RPMI8226 (cell line): ENCODE results near the gene ACBD6.

ENCODE experiments used
- DNase-seq: peaks from one replicate; pipeline ENCODE4 v3.0.0-alpha.2; 2015

ACBD6 gene

DNA sequence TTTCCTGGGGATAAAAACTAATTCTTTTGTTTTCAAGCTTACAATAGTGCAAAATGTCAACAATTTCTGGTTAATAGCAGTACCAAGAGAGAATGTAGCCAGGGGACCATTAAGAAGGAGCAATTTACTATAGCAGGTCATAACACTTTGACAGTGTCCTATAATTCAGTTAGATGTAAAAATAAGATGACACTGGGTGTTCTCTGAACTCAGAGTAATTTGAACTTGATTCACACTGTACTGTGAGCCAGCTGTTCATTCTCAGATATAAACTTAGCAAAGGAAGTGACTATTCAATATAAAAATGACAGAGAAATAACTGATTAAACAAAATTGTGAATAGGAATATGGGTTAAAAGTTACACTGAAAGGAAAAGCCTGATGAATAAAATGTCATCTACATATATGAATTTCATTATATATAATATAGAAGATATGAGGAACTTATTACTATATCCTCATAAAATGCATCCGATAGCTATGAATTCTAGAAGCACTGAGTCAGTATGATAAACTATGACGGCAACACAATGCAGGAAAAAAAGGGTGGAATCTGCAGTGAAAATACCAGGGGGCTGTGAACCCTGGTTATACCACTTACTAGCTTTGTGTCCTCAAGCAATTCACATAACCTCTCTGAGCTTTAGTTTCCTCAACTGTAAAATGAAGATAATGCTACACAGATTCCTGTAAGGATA, 135.9 kb downstream of the ACBD6 start:
- no peak for DNase-seq

DNA sequence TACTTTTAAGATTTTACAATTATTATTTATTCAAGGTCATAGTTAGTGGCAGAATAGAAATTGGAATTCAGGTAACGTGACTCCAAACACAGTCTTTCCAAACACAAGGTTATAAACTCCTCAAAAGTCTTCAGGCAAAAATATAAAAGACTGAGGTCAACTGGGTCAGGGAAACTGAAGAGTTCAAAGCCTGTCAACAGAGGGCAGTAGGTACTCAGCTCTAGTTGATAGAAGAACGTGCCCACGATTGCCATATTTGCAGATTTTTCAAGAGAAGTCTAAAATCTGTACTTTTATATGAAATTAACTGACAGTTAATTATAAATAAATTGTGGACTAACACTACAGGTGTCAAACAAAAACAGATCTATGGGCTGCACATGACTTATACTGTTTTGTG, 137.3 kb downstream of the ACBD6 start:
- no peak for DNase-seq

DNA sequence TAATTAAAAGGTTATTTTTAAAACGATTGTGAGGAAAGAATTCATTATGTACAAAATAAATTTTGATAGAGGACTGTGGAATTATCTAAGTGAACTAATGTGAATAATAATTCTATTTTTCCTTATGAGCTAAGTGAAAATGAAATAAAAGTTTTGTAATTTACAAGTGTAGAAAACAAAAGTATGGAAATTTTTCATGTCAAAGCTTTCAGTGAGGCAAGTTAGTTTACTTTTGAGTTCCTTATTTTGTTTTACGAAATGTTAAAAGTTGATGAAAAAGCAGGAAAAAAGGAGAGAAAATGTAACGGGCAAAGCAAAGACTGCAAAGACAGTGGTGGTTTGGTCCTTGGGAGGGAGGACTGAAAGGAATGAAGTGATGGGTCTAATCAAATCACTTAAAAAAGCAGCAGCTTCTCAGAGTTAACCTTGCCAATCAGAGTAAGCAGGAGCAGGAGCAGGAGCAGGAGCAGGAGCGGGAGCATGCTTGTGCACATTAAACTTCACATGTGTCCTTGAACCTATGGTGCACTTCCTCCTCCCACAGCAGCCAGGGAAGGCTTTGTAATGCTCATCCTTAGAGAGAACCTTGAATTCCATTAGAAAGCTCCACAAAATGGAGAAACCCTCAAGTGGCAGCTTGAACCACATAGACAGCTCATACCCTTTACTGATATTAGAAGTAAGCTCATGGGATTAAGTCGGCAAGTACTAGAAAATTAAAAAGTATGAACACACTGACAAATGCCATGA, 139.0 kb downstream of the ACBD6 start:
- no peak for DNase-seq

DNA sequence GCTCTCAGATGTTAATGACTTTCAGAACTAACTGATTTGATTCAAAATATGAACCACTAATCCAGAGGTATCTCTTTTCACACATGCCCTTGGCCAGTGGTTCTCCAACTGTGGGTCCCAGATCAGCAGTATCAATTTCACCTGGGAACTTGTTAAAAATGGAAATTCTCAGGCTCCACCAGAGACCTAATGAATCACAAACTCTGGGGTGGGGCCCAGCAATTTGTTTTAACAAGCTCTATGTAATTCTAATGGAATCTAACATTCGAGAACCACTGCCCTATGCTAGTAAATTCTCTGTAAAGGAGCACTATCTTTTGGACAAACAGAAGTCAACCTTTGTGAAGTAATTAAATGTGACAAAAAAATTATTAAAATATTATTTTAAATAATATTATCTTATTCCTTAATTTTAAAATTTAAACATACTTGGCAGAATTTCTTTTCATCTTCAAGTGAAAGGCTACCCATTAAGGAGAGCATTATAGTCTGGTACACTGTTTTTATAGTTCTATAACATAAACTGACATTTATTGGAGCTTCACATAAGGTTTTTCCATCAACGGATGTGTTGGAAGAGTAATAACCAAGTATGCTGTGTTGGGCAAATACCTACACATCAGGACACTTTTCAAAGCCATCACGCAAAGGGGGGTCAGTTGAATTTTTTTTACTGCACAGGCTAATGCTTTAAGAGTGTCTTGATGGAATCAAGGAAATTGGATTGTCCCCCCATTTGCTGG, 141.9 kb downstream of the ACBD6 start:
- DNase-seq = no peak

DNA sequence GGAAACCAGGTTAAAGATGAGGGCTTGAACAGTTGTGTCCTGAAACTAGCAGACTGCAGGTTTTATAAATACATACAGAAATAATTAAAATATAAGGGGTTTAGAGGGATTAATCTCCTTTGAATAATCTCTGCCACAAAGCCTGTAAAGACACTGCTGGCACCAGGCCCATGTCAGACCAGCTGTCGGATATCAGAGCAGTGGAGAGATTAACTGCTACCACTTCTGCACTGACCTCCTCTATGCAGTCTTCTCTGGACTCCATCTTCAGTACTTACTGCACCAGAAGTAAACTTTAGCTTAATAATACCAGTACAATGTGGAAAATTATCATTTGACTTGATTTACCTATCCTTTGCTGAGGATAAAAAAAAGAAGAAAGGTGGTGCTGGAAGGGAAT, 143.7 kb downstream of the ACBD6 start:
- DNase-seq = no peak

DNA sequence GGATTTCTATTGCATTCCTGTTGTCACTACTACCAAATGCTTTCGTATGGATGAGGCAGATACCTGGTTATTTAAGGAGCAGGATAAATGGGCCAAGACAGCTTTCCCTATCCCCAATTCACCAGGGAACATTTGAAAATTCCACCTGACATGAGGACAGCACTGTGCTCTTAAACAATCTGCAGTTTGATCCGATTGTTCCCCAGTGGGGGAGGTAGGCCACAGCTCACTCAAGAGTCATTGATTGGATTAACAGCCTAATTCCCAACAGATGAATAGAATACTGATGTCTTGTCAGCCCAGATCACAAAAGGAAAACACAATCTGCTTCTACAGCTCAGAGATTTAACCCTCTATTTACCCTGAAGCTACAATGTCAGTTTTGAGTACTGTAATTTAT, 148.4 kb downstream of the ACBD6 start:
- DNase-seq = no peak

DNA sequence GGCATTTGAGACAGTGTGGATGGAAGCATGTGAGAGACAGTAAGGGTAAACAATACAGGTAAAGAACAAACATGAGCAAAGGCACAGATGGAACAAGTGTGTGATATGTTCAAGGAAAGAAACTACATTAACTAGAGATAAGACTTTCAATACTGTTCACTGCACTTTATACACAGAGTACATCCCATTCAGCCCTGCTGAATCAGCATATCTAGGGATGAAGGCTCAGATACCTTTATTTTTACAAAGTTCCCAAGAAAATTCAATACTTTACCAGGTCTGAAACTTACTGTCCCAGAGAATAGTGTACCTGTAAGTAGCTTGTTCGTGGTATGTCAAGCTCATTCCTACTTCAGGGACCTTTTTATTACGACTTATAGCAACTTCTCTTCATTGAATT, 149.8 kb downstream of the ACBD6 start:
- no peak for DNase-seq

DNA sequence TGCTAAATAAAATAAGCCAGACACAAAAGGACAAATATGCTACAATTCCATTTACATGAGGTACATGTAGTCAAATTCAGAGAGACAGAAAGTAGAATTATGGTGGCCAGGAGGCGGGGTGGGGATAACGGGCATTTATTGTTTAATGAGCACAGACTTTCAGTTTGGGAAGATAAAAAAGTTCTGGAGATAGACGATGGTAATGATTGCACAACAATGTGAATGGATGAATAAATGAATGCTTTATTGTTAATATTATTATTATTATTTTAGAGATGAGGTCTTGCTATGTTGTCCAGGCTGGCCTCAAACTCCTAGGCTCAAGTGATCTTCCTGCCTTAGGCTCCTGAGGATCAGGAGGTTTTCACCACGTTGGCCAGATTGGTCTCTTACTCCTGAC, 150.4 kb downstream of the ACBD6 start:
- no peak for DNase-seq

DNA sequence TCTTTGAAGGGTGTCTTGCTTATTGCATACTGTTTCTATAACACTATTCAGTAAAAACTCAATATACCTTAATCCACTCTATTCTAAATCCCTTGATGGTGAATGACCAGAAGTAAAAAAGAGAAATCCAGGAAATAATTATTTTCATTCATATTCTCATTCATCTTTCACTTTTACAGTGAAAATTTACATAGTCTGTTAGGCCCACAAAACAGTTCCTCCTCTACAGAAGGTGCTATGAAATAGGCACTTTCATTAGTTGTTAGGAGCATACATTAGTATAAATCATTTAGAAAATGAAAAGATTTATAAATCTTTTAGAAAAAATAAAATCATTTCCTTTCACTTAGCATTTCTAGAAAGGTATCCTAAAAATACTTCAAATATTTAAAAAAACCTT, 157.2 kb downstream of the ACBD6 start:
- no peak for DNase-seq

DNA sequence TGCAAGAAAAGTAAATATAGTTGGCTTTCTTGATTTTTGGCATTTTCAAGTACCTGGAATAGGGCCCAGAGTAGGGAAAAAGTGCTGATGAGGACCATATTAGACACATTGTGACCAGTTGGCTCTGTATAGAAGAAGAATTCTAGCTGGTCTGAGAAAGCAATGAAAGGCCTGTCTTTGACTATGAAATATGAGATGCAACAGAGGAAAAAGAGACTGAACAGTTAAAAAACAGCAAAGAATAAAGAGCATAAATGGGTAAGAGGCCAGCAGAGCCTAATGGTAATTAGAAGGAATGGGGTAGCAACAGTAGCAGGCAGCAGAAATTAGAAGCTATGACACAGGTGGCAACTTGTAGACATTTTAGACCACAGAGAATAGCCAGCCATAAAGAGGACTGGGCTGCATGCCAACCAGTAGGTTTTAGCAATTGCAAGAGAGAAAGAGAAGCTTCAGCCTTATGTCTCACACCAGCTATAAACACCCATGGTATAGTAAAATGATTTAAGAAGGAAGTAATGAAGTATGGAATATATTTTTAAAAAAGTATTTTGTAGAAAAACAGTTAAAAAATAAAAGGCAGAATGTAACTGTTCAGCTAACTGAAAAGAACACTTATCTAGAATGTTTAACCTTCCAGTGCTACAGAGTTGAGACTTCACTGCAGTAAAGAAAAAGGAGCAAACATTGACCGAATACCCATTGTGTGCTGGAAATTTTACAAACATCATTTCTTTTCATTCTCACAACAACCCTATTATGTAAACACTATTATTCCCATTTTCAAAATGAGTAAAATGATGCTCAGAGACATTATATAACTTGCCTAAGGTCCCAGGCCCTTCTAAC, 158.2 kb downstream of the ACBD6 start:
- peak; percentile 97 for DNase-seq

DNA sequence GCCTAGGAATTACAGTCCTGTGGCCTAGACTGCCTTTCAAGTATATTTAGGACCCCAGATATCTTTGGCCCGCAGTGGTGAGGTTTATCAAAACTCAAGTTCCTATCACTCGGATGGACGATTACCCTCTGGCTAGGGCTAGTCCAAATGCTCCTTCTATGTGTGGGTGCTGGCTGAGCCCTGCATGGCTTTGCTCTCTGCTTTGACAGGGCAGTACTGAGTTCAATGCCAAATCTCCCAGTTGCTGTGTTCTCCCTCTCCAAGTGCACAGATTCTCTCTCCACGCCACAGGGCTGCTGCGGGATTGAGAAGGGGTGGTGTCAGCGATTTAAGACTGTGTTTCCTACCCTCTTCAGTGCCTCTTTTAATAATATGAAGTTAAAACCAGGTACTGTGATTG, 175.3 kb downstream of the ACBD6 start:
- DNase-seq = no peak

DNA sequence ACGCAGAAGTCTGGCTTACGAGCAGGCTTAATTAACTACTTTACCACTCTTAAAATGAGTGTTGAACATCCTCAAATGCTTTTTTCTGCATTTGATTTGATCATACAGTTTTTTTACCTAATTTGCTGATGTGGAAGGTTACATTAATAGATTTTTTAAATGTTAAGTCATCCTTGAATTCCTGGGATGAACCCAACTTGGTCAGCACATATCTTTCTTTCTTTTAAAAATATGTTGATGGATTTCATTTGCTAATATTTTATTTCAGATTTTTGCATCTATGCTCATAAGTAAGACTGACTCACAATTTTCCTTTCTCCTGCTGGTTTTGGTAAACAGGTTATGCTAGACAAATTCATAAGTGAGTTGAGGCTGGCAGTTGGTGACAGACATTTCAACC, 189.5 kb downstream of the ACBD6 start:
- no peak for DNase-seq

DNA sequence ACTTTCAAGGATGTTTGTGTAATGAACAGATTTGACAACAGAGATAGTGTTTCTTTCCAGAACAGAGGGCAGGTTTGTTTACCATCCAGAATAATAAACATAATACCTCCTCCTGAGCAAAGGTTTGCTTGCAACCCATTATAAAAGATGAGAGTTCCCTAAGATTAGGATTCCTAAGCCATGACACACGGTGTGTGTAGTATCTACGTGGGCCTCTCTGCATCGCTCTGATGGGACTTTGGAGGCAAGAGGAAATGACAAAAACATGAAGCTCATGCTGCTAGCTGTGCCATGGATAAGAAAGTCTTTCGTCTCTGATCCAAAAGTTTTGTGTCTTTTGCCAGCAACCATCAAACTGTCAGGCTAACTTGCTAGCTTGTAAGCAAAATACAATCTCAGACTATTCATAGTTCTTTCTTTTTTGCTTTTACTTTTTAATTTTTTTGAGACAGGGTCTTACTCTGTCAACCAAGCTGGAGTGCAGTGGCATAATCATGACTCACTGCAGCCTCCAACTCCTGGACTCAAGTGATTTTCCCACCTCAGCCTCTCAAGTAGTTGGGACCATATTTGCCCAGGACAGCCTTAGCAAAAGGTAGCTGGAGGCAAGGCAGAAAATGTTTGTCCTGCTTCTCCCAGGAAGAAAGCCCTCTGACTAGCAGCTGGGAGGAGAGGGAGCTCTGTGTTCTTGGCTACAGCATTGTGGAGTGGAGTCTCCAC, 191.2 kb downstream of the ACBD6 start:
- no peak for DNase-seq

DNA sequence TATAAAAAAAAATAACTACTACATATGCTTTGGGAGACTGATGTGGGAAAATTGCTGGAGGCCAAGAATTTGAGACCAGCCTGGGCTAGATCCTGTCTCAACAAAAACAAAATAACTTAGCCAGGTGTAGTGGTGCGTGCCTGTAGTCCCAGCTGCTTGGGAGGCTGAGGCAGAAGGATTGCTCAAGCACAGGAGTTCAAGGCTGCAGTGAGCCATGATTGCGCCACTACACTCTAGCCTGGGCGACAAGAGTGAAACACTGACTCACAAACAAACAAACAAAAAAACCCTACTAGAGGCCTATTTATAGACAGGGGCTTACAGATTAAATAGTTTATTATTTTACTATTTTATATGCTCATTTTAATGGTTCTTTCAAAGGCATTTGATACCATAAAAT, 192.3 kb downstream of the ACBD6 start:
- no peak for DNase-seq

DNA sequence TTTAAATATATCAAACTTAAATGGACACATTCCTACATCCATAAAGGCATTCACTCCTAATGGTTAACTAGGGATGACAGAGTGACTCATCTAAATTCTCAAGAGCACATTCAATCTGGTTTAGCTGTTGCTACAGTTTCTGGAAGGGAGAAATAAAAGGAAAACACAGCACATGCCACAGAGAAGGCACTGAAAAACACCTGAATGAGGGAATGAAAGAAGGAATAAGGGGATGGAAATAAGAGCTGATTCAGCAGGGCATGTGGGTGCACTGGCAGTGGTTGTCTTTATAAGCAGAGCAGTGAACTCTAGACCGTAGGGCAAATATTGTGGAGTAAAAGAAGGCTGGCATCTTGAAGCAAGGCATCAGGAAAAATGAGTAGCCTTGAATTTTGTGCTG, 193.0 kb downstream of the ACBD6 start:
- no peak for DNase-seq

DNA sequence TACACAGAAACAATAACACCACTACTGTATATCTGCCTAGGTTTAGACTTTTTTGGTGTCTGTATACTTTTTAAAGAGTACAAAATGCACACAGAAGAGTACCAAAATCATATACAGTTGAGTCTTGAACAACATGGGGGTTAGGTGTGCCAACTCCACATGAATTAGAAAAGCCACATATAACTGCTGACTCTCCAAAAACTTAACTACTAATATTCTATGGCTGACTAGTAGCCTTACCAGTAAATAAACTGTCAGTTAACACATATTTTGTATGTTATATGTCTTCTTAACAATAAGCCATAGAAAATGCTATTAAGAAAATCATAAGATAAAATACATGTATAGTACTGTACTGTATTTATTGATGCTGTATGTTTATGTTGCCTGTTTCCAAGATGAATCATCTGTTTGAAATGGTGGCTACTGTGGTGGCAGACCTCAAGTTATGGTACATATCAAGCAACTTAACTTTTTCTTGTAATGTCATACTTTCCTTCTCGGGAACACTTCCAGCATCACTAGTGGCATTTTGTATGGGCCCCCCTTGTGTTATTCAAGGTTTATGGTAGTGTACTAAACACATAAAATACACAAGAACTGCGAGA, 201.1 kb downstream of the ACBD6 start:
- no peak for DNase-seq

DNA sequence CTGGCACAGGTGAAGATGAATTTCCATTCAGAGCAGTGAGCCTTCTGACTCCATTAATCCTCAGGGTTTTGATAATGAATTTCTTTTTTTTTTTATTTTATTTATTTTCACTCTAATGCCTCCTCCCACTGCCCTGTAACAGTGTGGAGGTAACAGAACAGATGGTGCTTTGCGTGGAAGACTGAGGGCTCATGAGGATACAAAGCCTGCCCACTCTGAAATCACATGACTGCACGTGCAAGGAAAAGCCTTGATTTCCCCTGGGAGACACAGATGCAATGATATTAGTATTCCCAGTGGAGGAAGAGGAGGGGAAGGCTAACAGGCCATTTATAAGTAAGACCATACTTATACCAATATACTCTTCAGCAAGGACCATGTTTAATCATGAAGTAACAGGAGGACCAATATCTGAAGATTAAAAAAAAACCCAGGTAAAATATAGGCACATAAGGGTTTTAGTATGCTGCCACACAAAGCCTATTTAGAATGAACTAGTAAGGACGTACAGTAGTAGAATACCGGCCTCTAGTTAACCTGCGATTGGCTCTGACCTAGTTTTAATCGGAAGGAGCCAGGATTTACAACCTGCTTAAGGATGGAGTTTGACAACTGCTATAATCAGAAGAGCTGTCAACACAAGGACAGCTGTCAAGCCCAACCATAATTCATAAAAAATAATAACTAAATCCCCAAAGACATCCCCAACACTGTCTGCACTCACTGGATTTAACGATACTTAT, 202.7 kb downstream of the ACBD6 start:
- no peak for DNase-seq

DNA sequence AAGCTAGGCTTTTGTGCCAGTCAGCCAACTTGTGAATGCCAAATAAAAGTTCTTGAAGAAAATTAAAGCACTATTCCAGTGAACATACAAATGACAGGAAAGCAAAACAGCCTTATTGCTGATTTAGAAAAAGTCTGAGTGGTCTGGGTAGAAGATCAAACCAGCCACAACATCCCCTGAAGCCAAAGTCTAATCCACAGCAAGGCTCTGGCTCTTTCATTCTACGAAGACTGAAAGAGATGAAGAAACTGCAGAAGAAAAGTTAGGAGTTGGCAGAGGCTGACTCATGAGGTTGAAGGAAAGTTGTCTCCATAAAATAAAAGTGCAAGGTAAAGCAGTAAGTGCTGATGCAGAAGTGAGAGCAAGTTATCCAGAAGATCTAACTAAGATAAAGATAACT, 206.4 kb downstream of the ACBD6 start:
- DNase-seq = no peak

DNA sequence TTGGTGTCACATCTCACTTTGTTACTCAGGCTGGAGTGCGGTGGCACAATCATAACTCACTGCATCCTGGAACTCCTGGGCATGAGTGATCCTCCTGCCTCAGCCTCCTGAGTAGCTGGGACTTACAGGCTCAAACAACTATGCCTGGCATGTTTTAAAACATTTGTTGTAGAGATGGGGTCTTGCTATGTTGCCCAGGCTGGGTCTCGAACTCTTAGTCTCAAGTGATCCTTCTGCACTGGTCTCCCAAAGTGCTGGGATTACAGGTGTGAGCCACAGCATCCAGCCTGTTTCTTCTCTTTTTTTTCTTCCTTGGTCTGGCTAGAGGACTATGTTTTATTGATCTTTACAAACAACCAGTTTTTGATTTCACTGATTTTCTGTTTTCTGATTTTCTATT, 207.7 kb downstream of the ACBD6 start:
- no peak for DNase-seq

DNA sequence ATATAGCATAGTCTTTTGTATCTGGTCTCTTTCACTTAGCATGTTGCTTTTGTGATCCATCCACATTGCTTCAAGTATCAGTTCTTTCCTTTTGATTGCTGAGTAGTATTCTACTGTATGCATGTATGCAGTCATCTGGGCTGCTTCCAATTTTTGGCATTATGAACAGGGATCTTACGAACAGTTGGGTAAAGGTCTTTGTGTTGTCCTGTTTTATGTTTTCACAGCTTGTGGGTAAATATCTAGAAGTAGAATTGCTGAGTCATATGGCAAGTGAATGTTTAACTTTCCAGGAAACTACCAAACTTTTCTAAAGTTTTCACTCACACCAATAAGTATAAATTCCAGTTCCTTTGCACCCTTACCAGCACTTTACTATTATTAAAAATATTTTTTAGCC, 211.4 kb downstream of the ACBD6 start:
- DNase-seq = no peak

DNA sequence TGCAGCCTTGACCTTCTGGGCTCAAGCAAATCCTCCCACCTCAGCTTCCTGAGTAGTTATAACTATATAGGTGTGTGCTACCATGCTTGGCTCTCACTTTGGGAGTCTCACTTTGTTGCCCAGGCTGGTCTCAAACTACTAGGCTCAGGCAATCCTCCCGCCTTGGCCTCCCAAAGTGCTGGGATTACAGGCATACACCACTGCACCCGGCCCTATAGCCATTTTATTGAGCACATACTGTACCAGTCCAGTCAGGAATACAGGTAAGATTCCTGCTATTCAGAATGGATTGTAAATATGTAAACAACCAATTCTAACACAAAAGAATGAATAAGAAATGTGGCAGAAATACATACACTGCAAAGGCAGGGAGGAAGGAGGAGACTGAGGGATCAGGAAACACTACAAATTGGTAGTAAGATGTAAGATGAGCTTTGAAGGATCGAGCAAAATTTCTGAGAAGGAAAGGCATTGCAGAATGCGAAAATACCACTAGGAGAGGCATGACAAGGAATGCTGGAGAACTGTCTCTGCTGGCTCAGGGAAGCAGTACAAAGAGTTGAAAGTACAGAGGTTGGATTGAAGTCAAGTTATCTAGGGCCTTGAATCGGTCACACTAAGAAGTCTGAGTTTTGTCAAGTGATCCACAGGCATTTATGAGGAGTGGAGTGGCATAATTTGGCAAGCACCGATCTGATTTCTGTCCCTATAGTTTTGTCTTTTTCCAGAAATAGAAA, 211.9 kb downstream of the ACBD6 start:
- no peak for DNase-seq
